Measurements from ENCODE around the gene VPS39.

GRCh38 chr15:42214600-42214999, 6.5 kb upstream of the VPS39 start:
- TF ChIP-seq, protein P1, sequence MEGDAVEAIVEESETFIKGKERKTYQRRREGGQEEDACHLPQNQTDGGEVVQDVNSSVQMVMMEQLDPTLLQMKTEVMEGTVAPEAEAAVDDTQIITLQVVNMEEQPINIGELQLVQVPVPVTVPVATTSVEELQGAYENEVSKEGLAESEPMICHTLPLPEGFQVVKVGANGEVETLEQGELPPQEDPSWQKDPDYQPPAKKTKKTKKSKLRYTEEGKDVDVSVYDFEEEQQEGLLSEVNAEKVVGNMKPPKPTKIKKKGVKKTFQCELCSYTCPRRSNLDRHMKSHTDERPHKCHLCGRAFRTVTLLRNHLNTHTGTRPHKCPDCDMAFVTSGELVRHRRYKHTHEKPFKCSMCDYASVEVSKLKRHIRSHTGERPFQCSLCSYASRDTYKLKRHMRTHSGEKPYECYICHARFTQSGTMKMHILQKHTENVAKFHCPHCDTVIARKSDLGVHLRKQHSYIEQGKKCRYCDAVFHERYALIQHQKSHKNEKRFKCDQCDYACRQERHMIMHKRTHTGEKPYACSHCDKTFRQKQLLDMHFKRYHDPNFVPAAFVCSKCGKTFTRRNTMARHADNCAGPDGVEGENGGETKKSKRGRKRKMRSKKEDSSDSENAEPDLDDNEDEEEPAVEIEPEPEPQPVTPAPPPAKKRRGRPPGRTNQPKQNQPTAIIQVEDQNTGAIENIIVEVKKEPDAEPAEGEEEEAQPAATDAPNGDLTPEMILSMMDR (IDR thresholded peaks at IDR 0.05; ENCODE audit: low read depth, low read length, poor library complexity, severe bottlenecking): no peak
- no peak for TF ChIP-seq EZH2phosphoT487 (IDR thresholded peaks at IDR 0.05; ENCODE audit: borderline replicate concordance, low read length)
